Measurements from ENCODE around the gene ABCG1. TPM values are rescaled to one million over a fixed set of nuclear protein-coding genes. Genes with fewer than 3 reads are reported as not detected.
A peak's percentile ranks its signal among the peaks of the same experiment; 100 is the strongest.

Gene ABCG1
- total RNA-seq, 1 experiment from 2014 or later, result not detected

- no peak for DNase-seq (ENCODE audit: low read depth)
These were observed 4.7 kb upstream of the ABCG1 start for GRCh38 chr21:42214081-42214750.

DNA sequence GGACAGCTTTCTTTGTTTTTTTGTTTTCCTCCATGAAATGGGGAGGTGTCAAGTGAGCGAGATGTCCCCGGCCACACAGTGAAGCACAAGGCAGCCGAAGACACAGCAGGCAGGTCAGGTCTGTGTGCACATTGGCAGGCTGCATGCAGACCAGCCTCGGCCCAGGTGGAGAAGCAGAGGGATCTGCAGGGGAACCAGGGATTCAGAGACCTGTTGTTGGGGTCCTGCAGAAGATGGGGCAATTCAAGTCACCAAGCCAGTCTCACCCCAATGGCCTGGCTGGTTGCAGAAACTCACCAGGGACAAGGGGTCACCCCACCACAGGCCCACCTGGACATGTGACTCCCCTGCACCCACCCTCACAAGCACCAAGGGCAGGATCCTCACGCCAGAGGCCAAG is 4.0 kb upstream of the ABCG1 start:
- no peak for DNase-seq (ENCODE audit: low read depth)

- no peak for DNase-seq (ENCODE audit: low read depth)
These were observed 2.8 kb upstream of the ABCG1 start for GRCh38 chr21:42215942-42216725.

DNA sequence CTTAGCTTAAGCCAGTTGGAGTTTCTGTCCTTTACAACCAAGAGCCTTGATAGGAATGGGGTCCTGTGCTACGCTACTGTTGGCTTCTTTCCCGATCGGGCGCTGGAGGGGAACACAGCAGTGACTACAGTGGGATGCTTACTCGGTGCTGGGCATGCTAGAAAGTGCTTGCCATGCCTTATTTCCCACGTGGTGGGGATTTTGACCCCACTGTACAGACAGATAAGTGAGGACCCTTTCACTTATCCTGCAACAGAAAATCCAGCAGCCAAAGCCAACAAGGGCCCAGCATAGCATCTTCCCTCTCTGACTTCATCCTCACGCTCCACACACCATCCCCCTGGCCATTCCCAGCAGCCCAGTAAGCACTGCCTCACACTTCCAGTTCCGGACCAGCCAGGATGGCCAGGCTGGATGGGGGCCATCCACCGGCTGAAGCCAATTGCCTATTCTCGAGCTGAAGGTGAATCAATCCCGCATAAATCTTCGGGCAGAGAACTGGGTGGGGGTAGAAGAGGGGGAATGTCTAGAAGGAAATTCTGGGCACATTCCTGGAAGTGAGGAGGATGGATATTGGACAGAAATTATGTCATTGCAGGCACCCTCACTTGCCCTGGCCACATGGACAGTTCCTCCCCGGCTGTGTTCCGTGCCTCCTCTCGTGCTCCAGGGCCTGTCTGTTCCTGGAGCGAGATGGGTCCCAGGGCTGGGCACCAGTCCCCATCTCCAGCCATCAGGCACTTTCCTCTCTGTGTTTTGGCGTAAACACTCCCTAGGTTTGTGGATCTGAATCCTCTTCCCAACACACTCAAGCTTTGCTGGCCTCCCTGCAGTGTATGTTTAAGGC is 2.0 kb upstream of the ABCG1 start:
- no peak for DNase-seq (ENCODE audit: low read depth)

GRCh38 chr21:42219606-42220137 is 732 bp downstream of the ABCG1 start:
- DNase-seq (ENCODE audit: low read depth), result no peak

- peak; percentile 6 for DNase-seq (ENCODE audit: low read depth)
These were observed 1.3 kb downstream of the ABCG1 start for GRCh38 chr21:42220138-42220701.

DNA sequence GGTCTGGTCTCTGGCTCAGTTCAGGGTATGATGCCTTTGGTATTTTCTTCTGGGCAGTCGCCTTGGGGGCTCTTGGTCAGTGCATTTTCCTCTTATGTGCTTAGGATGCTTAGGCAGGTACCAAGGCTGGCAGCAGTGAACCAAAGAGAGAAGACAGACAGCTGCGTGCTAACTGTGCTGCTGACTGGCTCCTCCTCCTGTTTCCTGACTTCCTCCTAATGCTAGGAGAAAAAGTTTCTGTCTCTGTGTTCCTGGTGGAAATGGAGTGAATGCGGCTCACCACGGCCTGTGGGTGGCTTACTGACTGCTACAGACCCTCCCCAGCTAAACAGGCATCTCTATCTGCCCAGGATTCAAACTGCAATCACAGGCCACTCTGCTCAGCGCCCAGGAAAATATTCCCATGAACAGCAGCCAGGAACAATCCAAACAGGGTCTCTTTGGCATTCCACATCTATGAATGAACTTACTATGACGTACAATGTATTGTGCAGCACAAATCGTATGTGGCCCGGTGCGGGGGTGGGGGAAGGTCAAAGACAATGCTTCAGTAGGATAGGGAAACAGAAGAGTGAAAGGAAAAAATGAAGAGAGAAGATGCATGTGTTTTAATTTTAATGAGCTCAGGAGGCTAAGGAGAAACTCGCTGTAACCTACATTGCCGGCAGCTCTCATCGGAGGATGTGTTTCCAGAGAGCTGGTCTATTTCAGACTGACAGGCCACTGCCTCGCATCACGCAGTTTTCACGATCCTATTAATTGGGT is 2.8 kb downstream of the ABCG1 start:
- DNase-seq (ENCODE audit: low read depth), result no peak

GRCh38 chr21:42222386-42222785 is 3.4 kb downstream of the ABCG1 start:
- no peak for DNase-seq (ENCODE audit: low read depth)

DNA sequence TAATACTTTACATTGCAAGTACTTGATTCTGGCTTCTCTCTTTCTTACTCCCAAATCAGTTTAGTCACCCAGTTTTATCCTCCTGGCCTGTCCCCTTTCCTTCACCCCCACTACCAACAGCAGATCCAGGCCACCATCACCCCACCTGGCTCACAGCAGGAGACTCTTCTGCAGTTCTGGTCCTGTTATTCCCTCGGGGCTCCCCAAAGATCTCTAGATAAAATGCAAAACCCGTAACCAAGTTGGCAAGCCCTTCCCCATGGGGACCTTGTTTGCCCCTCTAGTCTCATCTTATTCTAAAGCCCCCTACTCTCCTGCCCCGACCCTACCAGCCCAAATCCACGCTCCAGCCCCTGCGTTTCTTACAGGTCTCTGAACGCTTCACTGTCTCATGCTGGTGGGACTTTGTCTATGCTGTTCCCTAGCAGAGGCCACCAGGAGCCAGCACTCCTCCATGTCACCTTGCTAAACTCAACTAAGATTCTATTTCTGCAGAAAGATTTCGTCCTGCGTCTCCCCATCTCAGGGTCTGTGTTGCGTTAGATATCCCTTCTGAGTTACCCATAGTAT is 4.0 kb downstream of the ABCG1 start:
- no peak for DNase-seq (ENCODE audit: low read depth)

DNA sequence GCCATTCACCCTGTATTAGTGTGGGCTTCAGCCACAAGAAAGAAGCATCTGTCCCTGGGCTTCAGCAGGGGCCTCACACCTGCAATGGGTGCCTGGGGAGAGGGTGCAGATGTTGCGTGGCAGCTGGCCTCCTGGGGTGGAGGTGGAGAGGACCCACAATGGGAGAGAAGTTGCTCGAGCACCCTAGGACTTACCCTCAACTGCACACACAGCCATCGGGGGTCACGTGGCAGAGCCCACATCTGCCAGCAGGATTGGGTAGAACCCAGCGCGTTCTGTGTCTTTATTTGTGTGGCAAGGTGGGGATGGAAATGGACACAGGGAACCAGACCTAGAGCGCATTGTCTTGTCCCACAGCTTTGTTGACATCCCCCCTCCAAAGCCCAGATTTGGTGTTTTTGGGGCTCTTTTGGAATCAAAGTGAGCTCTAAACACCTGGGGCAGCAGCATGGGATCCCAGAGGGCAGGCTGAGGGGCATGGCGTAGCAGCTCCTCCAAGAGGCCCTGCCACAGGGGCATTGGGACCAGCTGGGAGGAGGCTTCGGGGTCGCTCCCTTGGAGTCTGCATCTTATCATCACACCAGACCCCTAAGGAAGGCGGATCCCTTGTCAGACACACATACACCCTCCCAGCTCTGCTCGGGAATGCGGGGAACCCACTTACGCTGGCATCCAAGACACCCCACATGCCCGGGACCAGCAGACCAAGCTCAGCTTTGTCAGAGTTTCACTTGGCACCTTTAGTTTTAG is 5.1 kb downstream of the ABCG1 start:
- no peak for DNase-seq (ENCODE audit: low read depth)

DNA sequence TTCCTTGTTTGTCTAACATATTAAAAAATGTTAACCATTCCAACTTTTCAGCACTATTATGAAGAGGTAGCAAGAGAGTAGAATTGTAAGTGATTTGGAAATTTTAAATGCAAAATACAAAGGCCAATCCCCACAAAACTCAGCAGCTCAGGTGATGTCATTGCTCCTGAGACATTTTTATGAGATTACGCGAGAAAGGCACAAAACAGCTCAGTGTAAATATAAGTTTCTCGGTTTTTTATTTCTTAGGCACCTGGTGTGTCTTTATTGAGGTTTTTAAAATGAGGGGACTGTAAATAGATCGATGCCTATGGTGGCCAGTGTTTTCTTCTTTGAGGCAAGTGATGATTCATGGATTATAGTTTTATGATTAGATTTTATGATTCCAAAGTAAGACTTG is 6.1 kb downstream of the ABCG1 start:
- no peak for DNase-seq (ENCODE audit: low read depth)

DNA sequence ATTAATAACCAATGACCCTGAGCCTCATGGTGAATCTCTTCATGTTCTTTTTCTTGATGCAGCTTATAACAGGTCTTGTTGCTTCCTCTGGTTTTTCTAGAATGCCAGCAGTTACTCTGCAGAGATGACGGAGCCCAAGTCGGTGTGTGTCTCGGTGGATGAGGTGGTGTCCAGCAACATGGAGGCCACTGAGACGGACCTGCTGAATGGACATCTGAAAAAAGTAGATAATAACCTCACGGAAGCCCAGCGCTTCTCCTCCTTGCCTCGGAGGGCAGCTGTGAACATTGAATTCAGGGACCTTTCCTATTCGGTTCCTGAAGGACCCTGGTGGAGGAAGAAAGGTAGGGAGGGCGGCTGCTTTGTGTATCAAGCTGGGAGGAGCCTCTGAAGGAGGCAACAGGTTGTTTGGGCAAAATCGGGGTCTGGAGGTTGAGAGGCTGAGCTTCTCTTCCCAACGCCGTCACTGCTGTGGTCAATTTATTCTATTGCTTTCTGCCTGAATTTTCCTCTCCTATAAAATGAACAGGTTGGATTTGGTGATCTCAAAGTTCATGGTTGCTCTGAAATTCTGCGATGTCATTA is 6.7 kb downstream of the ABCG1 start:
- DNase-seq (ENCODE audit: low read depth), result no peak

DNA sequence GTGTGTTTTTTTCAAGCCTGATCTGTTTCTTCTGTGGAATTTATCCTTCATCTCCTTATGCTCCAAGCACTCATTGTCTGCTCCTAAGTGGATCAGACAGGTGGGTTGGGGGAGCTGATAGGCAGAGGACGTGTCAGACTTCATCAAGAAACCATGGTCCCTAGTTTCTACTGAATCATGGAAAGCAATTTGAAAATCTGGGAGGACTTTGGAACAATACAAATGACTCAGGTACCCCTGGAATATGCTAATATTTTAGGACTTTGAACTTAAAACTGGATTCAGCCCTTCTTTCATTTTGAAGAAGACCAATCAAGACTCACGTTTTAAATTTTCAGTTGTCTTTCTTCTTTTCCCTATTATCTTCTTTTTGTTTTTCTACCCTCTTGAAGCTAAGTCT is 7.7 kb downstream of the ABCG1 start:
- DNase-seq (ENCODE audit: low read depth), result no peak

DNA sequence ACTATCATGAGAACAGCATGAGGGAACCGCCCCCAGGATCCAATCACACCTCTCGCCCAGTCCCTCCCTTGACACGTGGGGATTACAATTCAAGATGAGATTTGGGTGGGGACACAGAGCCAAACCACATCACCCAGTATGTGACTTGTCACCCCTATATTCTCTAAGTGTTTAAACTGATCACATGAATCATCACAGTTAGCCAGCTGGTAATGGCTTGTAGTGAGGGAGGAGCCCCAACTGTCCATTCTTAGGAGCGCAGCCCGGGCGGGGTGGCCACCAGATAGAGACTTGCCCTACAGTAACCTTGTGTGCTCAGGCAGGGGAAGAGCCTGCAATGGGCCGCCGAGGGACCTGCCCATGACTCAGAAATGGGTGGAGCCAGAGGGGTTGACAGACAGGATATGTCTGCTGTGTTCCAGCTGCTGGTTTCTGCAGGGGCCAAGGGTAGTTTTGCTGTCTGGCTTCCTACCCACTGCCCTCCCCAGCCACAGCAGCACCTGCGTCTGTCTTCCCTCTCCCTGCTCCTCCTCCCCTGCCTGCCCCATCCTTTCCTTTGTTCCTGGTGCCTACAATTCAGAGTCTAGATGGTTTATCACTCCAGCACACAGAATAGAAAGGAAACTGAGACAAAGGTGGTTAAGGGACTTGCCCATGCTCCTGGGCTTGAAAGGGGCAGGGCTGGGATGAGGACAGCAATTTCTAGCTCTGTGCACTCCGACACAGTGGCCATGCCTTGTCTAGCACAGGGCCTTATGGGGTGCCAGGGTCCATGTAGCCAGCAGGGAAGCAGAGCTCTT is 9.2 kb downstream of the ABCG1 start:
- peak; percentile 72 for DNase-seq (ENCODE audit: low read depth)

GRCh38 chr21:42228709-42229220 is 9.8 kb downstream of the ABCG1 start:
- DNase-seq (ENCODE audit: low read depth), result no peak

DNA sequence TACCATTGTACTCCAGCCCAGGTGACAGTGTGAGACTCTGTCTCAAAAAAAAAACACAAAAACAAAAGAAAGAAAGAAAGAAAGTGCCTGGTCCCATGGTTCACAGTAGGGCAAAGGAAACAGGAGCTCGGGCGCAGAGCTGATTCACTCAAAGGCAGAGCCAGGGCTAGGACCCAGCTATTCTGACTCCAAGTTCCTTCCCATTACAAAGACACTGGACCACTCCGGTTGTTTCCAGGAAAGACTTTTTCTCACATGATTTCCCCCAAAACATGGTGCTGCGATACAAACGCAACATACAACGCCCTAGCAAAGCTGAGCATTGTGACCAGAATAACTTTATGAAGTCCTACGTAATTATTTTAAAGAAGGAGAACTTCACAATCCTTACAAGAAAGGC is 10.7 kb downstream of the ABCG1 start:
- no peak for DNase-seq (ENCODE audit: low read depth)

DNA sequence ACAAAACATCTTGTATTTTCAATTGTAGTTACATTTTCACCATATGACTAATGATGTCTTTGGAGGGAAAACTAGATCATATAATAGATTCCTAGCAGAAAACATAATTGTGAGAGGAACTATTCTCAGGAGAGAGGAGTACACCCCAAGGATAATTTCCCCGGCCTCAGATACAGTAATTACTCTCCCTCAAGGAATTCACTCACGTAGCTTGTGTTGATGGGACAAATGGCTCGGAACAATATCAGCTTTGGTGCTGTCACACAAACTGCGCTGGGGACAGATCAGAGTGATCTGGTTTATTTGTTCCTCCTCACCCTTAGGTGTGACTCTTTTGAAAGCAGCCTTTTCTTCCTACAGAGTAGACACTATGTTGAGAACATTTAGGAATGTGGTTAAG is 11.2 kb downstream of the ABCG1 start:
- DNase-seq (ENCODE audit: low read depth), result no peak

- no peak for DNase-seq (ENCODE audit: low read depth)
These were observed 11.7 kb downstream of the ABCG1 start for GRCh38 chr21:42230636-42231035.

DNA sequence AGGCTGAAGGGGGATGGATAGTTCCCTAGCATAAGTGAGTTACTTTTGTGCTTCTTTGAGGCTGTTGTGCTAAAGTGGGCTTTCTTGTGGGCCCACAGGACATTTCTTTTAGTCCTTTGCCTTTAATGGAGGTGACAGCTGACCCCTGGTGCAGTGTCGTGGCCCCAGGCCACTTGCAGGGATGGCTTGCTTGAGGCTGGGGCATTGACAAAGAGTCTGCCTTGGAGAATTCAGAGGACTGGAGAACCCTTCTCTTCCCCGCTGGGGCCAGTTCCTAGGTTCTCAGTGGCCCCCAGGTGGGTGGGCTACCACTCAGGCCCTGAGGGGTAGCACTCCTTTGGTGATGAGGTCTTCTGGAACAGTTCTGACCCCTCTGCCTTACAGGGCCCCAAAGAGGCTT is 12.8 kb downstream of the ABCG1 start:
- DNase-seq (ENCODE audit: low read depth), result no peak
